ENCODE results near the gene FBXL15. TPM values are rescaled to one million over a fixed set of nuclear protein-coding genes. Genes with fewer than 3 reads are reported as not detected.

FBXL15 gene
- total RNA-seq, 1 donor from 2014 or later = 16.6 TPM

DNA sequence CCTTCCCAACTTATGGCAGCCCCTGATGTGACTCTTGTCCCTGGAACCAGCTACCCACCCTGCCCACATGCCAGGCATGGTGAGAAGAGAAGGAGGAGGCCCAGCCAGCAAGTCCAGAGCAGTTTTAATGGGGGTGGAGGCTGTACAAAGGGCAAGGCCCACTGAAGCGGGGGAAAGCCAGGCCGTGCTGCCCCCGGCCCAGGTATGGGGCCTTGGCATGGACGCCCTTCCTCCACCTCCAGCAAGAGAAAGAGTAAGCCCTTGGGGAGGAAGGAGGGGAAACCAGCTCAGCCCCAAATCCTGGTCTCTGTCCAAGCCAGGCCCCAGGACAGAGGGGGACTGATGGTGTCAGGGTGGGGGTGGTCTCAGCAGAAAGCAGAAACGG lies 18.1 kb upstream of the FBXL15 start:
- peaks cover 42% of the 10 kb centered on the region for H3K36me3 ChIP-seq
- no peak overlapping the region for H3K4me3 ChIP-seq
- no peak for DNase-seq
- no peaks in the 10 kb centered on the region for H3K9me3 ChIP-seq
- peaks cover 25% of the 10 kb centered on the region for H3K4me1 ChIP-seq
- ATAC-seq = no peak
- peaks cover 3% of the 10 kb centered on the region for H3K27me3 ChIP-seq (ENCODE audit: low read depth)
- intact Hi-C loops (cut with DNase I) = no loop called here
- no peak overlapping the region for H3K27ac ChIP-seq
- TF ChIP-seq, protein P1, sequence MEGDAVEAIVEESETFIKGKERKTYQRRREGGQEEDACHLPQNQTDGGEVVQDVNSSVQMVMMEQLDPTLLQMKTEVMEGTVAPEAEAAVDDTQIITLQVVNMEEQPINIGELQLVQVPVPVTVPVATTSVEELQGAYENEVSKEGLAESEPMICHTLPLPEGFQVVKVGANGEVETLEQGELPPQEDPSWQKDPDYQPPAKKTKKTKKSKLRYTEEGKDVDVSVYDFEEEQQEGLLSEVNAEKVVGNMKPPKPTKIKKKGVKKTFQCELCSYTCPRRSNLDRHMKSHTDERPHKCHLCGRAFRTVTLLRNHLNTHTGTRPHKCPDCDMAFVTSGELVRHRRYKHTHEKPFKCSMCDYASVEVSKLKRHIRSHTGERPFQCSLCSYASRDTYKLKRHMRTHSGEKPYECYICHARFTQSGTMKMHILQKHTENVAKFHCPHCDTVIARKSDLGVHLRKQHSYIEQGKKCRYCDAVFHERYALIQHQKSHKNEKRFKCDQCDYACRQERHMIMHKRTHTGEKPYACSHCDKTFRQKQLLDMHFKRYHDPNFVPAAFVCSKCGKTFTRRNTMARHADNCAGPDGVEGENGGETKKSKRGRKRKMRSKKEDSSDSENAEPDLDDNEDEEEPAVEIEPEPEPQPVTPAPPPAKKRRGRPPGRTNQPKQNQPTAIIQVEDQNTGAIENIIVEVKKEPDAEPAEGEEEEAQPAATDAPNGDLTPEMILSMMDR (IDR thresholded peaks at IDR 0.05) = no peak

DNA sequence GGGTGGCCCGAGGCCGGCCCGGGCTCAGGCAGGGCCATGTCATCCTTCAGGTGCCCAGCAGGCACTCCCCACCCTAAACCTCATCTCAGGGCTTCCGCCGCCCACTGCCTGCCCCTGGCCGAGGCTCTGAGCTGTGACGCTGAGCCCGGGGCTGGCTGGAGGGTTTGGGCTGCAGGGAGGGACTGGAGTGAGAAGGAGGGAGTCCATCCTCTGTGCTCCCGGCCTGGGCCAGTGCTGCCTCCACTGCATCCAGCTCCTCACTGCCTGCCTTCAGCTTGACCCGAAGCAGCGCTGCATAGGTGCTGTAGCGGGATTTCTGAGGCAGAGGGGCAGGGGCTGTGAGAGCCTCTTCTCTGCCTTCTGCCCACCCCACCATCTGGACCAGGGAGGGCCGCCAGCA lies 17.5 kb upstream of the FBXL15 start:
- H3K9me3 ChIP-seq = no peaks in the 10 kb centered on the region
- TF ChIP-seq, protein P1 (IDR thresholded peaks at IDR 0.05) = no peak
- peaks cover 8% of the 10 kb centered on the region for H3K27me3 ChIP-seq (ENCODE audit: low read depth)
- intact Hi-C loops (cut with DNase I) = no loop called here
- ATAC-seq = no peak
- no peak overlapping the region for H3K27ac ChIP-seq
- DNase-seq = no peak
- peaks cover 18% of the 10 kb centered on the region for H3K4me1 ChIP-seq
- no peak overlapping the region for H3K4me3 ChIP-seq
- H3K36me3 ChIP-seq = peaks cover 36% of the 10 kb centered on the region

DNA sequence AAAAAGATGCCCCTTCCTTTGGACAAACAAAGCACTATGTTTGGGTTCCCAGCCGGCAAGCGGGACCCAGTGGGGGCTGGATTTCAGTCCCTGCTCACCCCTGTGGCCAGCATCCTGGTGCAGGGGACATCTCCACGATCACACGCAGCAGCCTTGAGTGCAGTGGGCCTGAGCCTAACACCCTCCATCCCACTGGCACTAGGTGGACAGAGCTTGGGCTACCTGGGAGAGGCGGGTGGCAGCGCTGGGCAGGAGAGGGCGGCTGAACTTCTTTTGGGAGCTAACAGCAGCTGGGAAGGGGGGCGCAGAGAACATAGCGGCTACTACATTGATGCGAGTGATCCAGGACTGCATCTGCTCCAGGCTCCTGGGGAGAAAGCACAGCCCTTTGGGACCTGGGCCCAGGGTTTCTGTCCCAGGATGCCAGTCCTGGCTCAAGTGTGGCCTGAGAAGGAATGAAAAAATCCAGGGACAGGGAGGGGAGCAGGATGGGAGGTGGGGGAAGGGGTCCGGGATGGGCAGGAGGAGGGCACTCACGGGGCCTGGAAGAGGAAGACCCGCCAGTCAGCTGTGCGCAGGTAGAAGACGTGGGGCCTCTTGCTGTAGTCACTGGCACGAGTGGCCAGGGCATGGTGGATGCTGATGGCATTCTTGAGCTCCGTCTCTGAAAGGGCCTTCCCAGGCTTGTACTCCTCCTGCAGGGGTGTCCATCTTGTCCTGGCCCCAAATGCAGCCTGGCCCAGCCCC lies 16.1 kb upstream of the FBXL15 start:
- no peak for ATAC-seq

DNA sequence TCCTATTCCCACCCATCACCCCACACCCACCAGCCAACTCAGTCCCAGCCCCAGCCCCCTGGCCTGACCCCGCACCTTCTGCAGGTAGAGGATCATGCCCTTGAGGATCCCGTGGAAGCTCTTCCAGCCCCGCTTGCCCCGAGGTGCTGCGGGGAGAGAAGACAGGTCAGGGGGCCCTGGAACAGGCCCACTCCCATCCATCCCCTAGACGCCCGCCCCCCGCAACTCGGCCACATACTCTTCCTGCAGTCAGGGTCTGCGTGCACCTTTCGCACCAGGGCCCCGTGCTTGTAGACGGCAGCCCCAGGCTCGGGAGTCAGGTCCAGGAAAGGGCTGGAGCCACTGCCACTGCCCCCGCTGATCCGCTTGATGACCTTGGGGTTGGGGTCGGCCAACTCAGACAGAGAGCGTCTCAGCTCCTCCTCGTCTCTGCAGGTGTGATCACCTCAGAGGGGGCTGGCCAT lies 15.5 kb upstream of the FBXL15 start:
- H3K4me3 ChIP-seq = no peak overlapping the region
- H3K36me3 ChIP-seq = peaks cover 29% of the 10 kb centered on the region
- ATAC-seq = no peak
- TF ChIP-seq, protein P1 (IDR thresholded peaks at IDR 0.05) = no peak
- DNase-seq = no peak
- H3K27ac ChIP-seq = no peak overlapping the region
- peaks cover 24% of the 10 kb centered on the region for H3K27me3 ChIP-seq (ENCODE audit: low read depth)
- intact Hi-C loops (cut with DNase I) = no loop called here
- H3K4me1 ChIP-seq = peaks cover 9% of the 10 kb centered on the region
- no peaks in the 10 kb centered on the region for H3K9me3 ChIP-seq

More for the DNA sequence above, 16.1 kb upstream of the FBXL15 start:
- no peak for DNase-seq
- Histone ChIP-seq H3K27me3 (ENCODE audit: low read depth) (peaks cover 18% of the 10 kb centered on the region), H3K9me3 (no peaks in the 10 kb centered on the region), H3K4me3 (no peak overlapping the region), H3K36me3 (peaks cover 34% of the 10 kb centered on the region), H3K27ac (no peak overlapping the region), H3K4me1 (peaks cover 12% of the 10 kb centered on the region)
- intact Hi-C loops (cut with DNase I) = no loop called here
- TF ChIP-seq, protein P1 (IDR thresholded peaks at IDR 0.05) = no peak

DNA sequence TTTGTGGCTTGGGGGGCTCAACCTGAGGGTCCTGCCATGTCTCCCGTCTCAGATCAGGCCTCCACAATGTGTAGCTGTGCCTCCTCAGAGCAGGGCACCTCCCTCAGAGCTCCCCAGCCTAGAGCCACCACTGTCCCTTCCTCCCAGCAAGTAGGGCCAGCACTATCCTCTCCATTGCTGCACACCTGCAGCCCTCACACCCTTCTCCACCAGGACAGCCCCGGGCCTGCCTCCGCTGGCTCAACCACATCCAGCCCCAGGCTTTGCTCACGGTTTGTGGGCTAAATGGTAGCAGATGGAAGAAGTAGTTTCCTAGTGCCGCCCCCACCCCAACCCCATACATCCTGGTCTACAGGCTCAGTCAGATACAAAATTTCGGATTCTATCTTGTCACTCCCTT lies 15.0 kb upstream of the FBXL15 start:
- DNase-seq (no peak), ATAC-seq (no peak)
- TF ChIP-seq, protein P1 (IDR thresholded peaks at IDR 0.05) = no peak
- no peak overlapping the region for H3K27ac ChIP-seq
- H3K9me3 ChIP-seq = no peaks in the 10 kb centered on the region
- peaks cover 29% of the 10 kb centered on the region for H3K27me3 ChIP-seq (ENCODE audit: low read depth)
- H3K4me3 ChIP-seq = no peak overlapping the region
- intact Hi-C loops (cut with DNase I) = no loop called here
- H3K36me3 ChIP-seq = peaks cover 26% of the 10 kb centered on the region
- peaks cover 12% of the 10 kb centered on the region for H3K4me1 ChIP-seq

All from lower lobe of right lung (tissue), 2 donors.